HTERT RPE-1 (cell line): ENCODE measurements around the gene DDX39A.

Experiments
- in situ Hi-C: fragments of 300-500 bp; cut with MboI; formaldehyde crosslinking; loops from 4 replicates; pipeline ENCODE4 v1.14.3; 2020; ENCODE audit warnings: low sequenced_read_pairs

The DDX39A gene

DNA sequence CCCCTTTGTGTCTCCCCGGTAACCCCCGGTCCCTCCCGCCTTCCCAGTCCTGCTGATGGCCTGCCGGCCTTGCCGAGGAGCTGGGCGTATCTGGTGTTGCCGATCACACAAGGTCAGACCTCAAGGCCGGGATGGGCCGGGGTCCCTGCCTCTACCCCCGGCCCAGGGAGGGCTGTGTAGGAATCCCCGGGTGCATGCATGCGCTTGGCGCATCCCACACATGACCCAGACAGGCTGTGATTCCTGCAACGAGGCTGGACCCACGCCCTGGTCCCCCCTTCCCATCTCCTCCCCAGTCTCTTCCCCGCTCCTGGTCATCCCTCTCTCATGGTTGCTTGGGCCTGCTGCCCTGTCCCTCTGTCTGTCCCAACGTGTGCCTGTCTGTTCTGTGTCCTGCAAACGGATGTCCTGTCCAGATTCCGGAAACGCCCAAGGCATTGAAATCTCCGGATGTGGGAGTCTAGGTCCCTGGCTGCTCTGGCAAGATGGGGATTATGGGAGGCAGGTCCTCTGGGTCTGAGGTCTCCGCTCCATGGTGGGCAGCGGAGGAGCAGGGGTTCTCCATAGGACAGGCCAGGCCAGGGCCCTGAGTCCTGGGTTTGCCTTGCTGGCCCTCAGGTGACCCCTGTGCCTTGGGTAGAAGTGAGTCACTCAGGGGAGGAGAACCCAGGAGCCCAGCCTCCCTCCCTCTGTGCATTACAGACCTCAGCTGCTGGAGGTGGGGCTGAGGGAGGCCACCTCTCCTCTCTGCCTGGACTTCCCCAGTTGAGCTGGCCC is 15.6 kb upstream of the DDX39A start:
- in situ Hi-C loops, result no loop called here

DNA sequence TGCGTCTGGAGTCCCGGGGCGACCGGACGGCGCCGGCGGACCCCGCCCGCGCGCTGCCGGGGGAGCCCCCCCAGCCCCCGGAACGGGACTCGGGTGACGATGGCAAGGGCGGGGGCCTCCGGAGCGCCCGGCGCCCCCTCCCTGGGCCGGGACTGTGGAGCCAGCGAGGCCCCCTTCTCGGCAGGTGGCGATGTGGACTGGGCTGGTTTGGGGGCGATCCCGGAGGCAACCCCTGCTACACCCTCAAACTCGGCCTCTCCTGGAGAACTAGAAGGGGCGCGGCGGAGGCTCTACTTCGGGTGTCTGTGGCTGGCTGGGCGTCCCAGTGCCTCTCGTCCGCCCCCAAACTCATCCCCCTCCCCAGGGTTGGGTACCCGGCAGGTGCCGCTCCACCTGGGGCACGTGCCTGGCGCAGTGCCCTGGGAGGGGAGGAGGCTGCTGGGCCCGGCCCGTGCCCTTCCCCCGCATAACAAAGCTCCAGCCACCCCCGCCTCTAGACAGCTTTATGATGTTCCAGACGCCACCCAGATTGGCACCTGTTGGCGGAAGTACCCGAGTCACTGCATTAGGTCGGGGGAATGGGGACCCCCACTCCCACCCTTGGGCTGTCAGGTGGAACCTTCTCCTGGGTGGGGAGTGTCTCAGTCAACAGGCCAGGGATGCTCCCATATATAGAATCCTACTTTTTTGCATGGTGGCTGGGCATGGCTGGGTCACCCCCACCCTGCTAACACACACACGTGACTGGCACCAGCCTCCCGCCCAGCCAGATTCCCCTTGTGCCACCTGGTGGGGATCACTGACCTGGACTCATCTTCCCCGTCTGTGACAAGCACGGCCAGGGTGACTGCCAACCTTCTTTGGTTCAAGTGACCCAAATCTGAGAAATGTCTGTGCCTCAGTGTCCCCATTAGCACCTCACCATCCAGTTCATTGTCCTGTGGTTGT is 14.7 kb upstream of the DDX39A start:
- in situ Hi-C loops, result no loop called here

DNA sequence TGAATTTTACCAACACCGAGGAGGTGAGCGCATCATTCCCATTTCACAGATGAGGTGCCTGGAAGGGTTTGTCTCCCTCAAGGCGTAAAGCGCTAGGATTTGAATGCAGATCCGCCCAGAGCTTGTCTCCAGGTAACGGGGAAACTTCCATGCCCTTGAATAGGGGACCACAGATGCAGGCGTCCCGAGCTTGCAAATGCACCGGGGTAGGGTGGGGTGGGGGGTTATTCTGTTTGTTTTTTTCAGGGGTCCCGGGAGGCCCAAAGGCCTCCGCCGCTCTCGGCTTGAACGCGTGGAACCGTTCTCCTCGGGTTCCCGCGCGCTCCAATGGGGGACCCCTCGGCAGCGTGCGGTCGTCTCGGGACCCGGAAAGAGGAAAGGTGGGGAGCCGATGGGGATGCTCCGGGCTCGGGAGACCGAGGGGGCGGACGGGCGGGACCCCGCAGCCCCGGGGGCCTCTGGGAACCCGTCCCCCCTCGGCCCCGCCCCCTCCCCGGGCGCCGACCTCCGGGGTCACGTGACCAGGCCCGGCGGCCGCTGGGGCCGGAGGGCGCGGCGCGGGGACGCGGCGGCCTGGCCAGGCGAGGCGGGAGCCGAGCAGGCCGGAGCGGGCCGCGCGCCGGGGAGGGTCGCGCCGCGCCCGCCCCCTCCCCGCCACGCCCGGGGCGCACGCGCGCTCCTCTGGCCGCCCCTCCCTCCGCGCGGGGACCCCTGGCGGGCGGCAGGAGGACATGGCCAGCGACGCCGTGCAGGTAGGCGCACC is 13.8 kb upstream of the DDX39A start, which contains the start of gene PKN1:
PKN1 (plus strand) TSS at position 516 of the 763 bp plus-strand sequence; CDS start at position 732, 216 bp downstream.
- in situ Hi-C loops, result no loop called here

DNA sequence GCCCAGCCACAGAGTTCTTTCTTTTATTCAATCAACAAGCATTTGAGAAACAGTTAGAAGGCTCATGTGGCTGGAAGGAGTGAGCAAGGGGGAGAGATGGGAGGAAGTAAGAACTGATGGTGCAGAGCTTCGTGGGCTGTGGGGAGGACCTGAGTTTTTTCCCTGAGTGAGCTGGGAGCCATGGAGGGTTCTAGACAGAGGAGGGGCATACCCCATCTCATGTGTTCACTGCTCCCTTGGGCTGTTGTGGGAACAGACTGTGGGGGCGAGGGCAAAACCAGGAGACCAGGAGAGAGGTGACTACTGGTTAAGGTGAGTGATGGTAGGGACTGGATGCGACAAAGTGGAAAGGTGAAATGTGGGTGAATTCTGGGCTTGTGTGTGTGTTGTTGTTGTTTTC is 11.6 kb upstream of the DDX39A start:
- in situ Hi-C loops, result no loop called here

DNA sequence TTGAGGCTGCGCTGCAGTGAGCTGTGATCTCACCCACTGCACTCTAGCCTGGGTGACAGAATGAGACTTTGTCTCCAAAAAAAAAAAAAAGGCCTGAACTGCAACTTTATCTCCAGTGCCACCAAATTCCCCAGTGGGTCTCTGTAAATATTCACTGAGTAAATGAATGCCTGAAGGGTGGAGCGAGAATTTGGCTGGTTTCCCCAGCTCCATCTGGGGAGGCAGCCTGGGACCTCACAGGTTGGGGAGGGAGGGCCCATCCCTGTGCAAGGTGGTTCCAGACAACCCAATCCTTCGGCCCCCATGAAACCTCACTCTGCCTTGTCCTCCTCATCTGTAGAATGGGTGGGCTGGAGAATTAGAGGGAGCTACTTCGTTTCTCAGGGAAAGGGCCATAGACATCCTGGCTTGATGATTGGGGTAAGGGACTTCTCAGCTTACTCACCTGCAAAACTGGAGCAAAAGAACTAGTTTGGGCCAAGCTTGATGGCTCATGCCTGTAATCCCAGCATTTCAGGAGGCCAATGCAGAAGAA is 9.8 kb upstream of the DDX39A start:
- in situ Hi-C loops, result no loop called here

DNA sequence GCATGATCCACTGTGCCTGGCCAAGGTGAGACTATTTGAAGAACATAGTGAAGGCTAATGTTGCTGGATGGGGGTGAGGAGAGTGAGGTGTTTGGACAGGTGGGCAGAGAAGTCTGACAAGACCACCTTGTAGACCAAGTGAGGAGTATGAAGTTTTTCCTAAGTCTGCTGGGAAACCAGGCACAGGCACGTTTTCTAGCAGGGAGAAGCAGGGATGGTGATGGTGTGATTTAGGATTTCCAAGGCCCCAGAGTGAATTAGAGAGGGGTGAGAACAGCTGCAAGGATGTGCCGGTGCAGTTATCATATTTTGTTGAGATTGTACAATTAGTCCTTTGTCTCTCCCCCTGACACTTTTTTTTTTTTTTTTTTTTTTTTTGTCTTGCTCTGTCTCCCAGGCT is 8.3 kb upstream of the DDX39A start:
- in situ Hi-C loops, result no loop called here

DNA sequence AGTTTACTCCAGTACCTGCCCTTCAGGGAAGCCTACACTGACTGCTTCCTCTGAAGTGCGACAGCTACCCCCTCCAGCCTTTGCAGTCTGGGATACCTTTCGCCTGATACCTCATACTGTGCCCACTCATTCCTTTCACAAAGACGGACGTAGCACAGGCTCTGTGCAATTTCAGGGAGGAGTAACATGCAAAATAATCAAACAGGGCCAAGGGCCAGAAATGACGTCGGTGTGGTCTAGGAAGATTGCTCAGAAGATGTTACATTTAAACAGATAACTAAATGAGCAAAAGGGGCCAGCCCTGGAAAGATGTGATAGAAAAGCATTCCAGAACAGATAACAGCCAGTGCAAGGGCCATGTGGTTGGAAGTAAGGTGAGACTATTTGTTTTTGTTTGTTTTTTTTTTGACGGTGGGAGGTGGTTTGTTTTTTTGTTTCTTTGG is 6.6 kb upstream of the DDX39A start:
- in situ Hi-C loops, result no loop called here

DNA sequence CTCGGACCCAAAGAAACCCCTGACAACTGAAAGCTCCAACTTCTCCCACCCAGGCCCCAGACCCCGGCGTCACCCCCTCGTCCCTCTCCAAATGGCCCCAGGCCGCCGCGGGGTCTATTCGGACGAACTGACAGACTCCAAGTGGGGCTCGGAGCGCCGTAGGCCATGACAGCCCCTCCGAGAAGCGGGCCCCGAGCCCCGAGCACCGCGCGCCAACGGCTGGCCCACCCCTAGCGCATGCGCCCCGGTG is 360 bp downstream of the DDX39A start:
- in situ Hi-C loops, result no loop called here

DNA sequence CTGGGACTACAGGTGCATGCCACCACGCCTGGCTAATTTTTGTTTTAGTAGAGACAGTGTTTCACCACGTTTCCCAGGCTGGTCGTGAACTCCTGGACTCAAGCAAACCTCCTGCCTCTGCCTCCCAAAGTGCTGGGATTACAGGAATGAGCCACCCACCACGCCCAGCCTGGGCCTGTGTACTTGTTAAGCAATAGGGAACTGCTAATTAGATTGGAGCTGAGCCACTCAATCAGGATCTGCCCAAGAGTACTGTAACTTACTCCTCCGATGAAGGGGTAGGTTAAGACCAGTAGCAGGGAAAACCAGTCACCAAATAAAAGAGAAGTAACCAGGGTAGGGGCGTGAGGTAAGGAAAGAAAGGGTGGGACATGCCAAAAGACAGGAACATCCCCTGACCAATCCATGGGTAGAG is 2.3 kb downstream of the DDX39A start:
- in situ Hi-C loops, result no loop called here

DNA sequence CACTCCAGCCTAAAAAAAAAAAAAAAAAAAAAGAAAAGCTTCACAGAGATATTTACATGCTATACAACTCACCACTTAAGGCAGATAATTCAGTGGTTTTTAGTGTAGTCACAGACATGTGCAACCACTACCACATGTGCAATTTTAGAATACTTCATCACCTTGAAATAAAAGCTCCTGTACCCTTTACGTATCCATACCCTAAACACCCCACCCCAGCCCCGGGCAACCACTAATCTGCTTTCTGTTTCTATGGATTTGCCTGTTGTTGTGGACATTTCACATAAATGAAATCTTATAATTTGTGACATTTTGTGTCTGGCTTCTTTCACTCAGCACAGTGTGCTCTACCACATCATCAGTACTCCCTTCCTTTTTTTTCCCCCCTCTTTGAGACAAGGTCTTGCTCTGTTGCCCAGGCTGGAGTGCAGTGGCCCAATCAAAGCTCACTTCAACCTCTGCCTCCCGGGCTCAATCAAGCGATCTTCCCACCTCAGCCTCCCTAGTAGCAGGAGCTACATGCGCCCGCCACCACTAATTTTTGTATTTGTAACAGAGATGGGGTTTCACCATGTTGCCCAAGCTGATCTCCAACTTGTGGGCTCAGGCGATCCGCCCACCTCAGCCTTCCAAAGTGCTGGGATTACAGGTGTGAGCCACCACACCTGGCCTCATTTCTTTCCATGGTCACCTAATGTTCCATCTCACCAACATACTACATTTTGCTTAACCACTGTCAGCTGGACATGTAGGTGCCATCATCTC is 4.0 kb downstream of the DDX39A start:
- in situ Hi-C loops, result no loop called here

DNA sequence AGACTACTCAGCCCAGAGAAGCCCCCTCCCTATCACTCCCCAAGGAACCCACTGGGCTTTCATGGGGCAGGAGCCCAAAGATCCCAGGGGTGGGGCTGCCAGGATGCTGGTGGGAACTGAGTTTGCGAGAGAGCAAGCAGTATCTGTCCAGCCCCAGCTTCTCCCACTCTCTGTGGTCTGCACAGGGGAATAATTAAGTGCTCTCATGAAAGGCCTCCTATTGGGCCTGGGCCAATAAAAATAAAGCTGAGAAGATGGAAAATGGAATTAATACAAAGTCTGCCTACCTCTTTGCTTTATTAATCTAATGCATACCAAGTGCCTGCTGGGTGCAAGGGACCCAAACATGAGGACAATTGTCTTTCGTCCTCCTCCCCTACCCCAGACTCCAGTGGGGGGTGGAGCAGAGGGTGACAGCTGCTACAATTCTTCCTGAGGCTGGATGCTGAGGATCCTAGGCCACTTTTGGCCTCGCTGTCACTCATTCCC is 5.4 kb downstream of the DDX39A start:
- in situ Hi-C loops, result no loop called here

DNA sequence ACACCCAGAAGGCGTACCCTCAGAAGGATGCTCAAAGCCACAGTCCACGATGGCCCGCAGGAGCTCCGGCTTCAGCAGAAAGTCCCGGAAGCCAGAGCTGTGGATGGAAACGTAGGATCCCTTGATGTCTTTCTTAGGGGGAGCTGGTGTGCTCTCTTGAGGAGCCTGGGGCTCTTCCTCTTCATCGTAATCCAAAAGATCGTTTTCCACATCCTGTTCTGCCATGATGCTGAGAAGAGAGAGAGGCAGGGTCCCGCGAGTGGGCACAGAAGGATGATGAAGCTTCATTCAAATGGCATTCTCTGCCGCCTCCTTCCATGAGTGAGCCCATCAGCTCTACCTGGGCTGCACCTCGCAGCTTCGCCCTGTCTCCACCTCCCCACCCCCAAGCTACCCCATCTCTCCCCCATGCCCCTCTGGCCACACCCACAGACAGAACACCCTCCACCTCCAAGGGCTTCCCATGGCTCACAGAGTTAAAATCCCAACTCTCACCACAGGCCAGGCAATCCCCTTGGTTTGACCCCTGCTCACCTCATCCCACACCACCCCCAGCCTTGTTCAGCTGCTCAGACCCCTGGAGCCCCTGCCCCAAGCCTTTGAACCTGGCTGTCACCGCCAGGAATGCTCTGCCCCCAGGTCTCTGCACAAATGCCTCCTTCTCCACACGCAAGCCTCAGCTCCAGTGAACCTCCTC is 6.0 kb downstream of the DDX39A start:
- in situ Hi-C loops, result no loop called here

DNA sequence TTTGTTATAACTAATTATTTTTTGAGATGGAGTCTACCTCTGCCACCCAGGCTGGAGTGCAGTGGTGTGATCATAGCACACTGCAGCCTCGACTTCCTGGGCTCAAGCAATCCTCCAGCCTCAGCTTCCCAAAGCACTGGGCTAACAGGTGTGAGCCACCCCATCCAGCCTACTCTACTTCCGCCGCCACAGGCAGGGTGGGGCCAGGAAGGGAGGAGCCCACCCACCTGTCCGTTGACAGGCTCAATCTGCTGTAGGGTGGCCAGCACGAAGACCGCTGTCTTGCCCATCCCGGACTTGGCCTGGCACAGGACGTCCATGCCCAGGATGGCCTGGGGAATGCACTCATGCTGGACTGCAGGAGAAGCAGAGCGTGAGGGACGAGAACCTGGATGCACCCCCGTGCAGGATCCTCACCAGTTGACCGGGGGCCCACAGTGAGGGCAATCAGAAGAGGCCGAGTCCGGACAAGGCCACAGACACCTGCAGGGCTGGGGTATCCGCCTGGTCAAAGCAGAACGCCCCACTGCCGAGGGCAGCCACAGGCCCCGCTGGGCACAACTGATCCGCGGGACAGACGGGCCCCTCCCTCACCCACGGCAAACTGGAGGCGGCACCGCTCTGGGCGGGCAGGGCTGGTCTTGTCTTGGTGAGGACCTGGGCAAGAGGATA is 6.7 kb downstream of the DDX39A start:
- in situ Hi-C loops, result no loop called here

DNA sequence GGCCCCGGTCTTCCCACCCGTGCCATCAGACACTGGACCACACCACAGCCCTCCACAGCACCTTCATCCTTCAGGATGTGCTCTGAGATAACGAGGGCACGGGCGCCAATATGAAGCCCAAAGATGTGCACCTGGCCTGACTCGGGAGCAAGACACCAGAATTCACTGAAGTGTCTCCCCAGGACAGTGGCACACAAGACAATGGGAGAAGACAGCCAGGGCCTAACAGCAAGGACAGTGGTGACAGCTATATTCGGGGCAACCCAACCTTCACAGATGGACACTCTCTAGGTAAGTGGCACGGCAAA is 7.2 kb downstream of the DDX39A start:
- in situ Hi-C loops, result no loop called here

DNA sequence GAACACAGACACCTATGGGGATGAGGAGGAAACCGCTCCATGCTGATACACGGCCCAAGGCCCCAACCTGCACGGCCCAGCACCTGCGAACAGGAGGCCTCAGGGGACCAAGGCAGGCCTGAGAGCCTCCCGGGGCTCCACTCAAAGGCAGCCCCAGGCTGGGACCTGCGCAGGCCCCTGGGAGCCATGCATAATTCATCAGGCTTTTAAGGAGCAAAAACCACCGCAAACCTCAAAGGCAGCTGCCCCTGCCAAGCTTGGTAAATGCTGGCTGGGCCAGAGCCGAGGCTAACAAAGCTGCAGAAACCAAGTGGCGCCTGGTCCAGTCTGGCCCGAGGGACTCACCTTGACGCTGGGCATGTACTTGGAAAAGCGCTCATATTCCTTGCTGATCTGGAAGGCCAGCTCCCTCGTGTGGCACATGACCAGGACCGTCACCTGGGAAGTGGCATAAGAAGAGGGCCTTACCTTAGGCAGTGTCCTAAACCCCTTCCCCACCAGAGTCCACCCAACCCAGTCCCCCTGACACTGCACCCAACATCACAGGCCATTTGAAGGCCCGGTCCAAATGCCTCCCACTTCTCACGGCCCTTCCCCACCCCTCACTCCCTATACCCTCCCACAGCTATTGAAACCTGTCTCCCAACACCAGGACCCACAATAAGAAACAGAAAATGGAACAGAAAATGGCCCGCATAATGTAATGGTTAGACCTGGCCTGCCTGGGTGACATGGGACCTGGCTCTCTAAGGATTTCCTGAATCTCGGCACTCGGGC is 7.8 kb downstream of the DDX39A start:
- in situ Hi-C loops, result no loop called here

DNA sequence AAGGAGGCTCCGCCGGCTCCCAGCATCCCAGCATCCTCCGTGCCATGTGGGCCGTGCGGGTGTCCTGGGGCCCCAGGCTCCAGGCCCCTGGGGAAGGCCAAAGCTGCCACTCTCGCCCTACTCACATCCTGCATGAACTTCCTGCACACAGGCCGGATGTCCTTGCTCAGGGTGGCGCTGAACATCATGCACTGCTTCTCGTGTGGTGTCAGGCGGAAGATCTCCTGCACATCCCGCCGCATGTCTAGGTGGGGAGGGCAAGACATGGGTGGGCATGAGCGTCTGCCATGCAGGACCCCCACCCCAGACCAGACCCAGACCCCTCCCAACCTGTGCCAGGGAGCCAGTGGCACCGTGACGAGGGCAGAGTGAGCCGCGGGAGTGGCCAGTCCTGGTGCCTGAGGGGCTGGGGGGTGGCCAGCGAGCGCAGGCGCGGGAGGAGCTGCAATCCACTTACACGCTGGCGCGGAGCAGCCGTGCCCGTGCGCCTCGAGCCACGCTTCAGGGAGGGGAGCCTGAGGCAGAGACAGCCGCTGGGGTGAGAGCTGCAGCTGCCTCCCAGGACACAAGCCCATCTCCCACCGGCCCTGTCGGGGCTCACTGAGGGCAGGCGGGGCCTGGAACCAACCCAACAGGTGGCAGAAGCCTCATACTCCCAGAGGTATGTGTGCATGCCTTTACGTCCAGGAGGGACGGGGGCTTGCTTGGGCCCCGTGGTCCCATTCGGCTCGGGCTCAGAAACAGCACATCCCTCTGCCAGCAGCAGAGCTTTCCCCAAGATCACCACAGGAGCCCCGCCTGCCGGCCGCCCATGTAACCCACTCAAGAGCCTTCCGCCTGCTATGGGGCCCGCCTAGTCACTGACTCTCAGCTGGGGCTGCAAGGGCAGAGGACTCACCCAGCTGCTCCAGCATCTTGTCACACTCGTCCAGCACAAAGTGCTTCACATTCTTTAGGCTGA is 8.8 kb downstream of the DDX39A start:
- in situ Hi-C loops, result no loop called here
